ENCODE data around the gene SEMG2. TPM values are rescaled to one million over a fixed set of nuclear protein-coding genes. Genes with fewer than 3 reads are reported as not detected.

The SEMG2 gene
- total and polyA plus RNA-seq, 2 donors (not counting 1 experiment from before 2014, with no cell fraction given): not detected

DNA sequence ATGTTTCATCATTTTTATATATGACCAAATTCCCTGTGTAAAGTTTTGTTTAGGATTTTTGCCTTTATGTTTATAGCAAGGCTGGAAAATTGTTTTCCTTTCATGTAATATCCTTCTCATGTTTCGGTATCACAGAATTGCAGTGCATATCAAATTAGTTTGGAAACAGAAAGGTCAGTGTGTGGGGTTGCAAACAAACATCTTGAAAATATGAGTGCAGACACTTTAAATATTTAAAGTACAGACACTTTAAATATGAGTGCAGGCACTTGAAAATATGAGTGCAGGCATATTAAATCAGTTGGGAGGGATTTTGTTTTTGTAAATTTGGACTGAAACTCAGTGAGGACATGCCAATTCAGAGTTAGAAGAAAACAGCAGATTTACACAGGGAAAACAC, 26.7 kb downstream of the SEMG2 start:
- Histone ChIP-seq H4K20me1 (ENCODE audit: control insufficient read depth, insufficient read depth, low read length, poor library complexity, severe bottlenecking) (no peaks in the 10 kb centered on the region), H2AFZ (ENCODE audit: insufficient read depth, low read depth, low read length, poor library complexity, severe bottlenecking) (no peak overlapping the region), H3K4me2 (replicated peaks; ENCODE audit: low read depth, low read length, poor library complexity, severe bottlenecking) (no peak overlapping the region), H3K27ac (ENCODE audit: low read length in 2 of 2) (no peak overlapping the region), H3K36me3 (replicated peaks in 1 of 2; ENCODE audit: control extremely low read depth in 1 of 2, control insufficient read depth in 1 of 2, extremely low read depth in 1 of 2, insufficient read depth in 2 of 2, low read length in 1 of 2) (no peaks in the 10 kb centered on the region), H3K4me3 (ENCODE audit: control extremely low read depth in 1 of 5, extremely low read depth in 1 of 5, insufficient read depth in 1 of 5, low read depth in 2 of 5, low read length in 4 of 5) (no peak overlapping the region), H3K4me1 (ENCODE audit: control insufficient read depth in 2 of 2, insufficient read depth in 2 of 2, low read length in 2 of 2) (no peaks in the 10 kb centered on the region), H3K9ac (ENCODE audit: low read length) (no peak overlapping the region), H3K79me2 (ENCODE audit: control insufficient read depth, insufficient read depth, low read length) (no peaks in the 10 kb centered on the region), H3K9me3 (ENCODE audit: control extremely low read depth in 1 of 3, control insufficient read depth in 2 of 3, insufficient read depth in 1 of 3, low read length in 2 of 3) (no peaks in the 10 kb centered on the region), H3K27me3 (replicated peaks in 1 of 4; ENCODE audit: control extremely low read depth in 1 of 4, control insufficient read depth in 3 of 4, insufficient read depth in 4 of 4, low read length in 3 of 4) (peaks cover 0 to 40% (median 18%) of the 10 kb centered on the region in 4 experiments)
- CTCF ChIA-PET: no interaction called here
- no CpG with 5 or more reads among the region's 1 CpG for WGBS (ENCODE audit: insufficient coverage)
- Mint-ChIP-seq H3K9me3 (ENCODE audit: insufficient read depth) (no peaks in the 10 kb centered on the region), H3K4me3 (no peak overlapping the region), H3K27me3 (peaks cover 76% of the 10 kb centered on the region), H3K4me1 (no peaks in the 10 kb centered on the region), H3K27ac (no peak overlapping the region)
- intact Hi-C loops (cut with micrococcal nuclease): no loop called here
- TF ChIP-seq, protein P1, sequence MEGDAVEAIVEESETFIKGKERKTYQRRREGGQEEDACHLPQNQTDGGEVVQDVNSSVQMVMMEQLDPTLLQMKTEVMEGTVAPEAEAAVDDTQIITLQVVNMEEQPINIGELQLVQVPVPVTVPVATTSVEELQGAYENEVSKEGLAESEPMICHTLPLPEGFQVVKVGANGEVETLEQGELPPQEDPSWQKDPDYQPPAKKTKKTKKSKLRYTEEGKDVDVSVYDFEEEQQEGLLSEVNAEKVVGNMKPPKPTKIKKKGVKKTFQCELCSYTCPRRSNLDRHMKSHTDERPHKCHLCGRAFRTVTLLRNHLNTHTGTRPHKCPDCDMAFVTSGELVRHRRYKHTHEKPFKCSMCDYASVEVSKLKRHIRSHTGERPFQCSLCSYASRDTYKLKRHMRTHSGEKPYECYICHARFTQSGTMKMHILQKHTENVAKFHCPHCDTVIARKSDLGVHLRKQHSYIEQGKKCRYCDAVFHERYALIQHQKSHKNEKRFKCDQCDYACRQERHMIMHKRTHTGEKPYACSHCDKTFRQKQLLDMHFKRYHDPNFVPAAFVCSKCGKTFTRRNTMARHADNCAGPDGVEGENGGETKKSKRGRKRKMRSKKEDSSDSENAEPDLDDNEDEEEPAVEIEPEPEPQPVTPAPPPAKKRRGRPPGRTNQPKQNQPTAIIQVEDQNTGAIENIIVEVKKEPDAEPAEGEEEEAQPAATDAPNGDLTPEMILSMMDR (IDR thresholded peaks at IDR 0.05): no peak
- no peak for TF ChIP-seq EZH2 (IDR thresholded peaks at IDR 0.05; ENCODE audit: borderline replicate concordance, insufficient read depth, low read depth, low read length, poor library complexity, severe bottlenecking)
- ATAC-seq (ENCODE audit: low read depth) (no peak), DNase-seq (no peak)
- POLR2A ChIA-PET: no interaction called here

DNA sequence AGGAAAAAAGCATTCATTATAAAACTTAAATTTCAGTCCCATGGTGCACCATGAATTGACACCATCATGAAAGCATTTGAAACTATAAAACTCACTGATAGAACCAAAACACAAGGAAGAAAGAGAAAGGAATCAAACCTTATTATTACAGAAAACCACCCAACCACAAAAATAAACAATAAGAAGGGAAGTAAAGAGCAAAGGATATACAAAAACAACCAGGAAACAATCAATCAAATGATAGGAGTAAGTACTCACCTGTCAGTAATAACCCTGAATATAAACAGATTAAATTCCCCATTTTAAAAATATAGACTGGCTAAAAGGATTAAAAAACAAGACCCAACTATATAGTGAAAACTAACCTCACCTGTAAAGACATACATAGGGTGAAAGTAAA, 27.4 kb downstream of the SEMG2 start:
- no peak overlapping the region for H3K4me3 Mint-ChIP-seq
- Histone ChIP-seq H3K4me2 (replicated peaks; ENCODE audit: low read depth, low read length, poor library complexity, severe bottlenecking) (no peak overlapping the region), H3K4me1 (ENCODE audit: control insufficient read depth in 2 of 2, insufficient read depth in 2 of 2, low read length in 2 of 2) (no peaks in the 10 kb centered on the region), H3K27me3 (replicated peaks in 1 of 4; ENCODE audit: control extremely low read depth in 1 of 4, control insufficient read depth in 3 of 4, insufficient read depth in 4 of 4, low read length in 3 of 4) (peaks cover 0 to 40% (median 18%) of the 10 kb centered on the region in 4 experiments), H3K36me3 (replicated peaks in 1 of 2; ENCODE audit: control extremely low read depth in 1 of 2, control insufficient read depth in 1 of 2, extremely low read depth in 1 of 2, insufficient read depth in 2 of 2, low read length in 1 of 2) (no peaks in the 10 kb centered on the region), H2AFZ (ENCODE audit: insufficient read depth, low read depth, low read length, poor library complexity, severe bottlenecking) (no peak overlapping the region), H3K79me2 (ENCODE audit: control insufficient read depth, insufficient read depth, low read length) (no peaks in the 10 kb centered on the region), H3K9ac (ENCODE audit: low read length) (no peak overlapping the region), H3K4me3 (ENCODE audit: control extremely low read depth in 1 of 5, extremely low read depth in 1 of 5, insufficient read depth in 1 of 5, low read depth in 2 of 5, low read length in 4 of 5) (no peak overlapping the region), H3K27ac (ENCODE audit: low read length in 2 of 2) (no peak overlapping the region), H3K9me3 (ENCODE audit: control extremely low read depth in 1 of 3, control insufficient read depth in 2 of 3, insufficient read depth in 1 of 3, low read length in 2 of 3) (no peaks in the 10 kb centered on the region), H4K20me1 (ENCODE audit: control insufficient read depth, insufficient read depth, low read length, poor library complexity, severe bottlenecking) (no peaks in the 10 kb centered on the region)
- no peak for TF ChIP-seq EZH2 (IDR thresholded peaks at IDR 0.05; ENCODE audit: borderline replicate concordance, insufficient read depth, low read depth, low read length, poor library complexity, severe bottlenecking)
- TF ChIP-seq, protein P1 (IDR thresholded peaks at IDR 0.05): no peak
- DNase-seq (no peak), ATAC-seq (ENCODE audit: low read depth) (no peak)
- H3K9me3 Mint-ChIP-seq (ENCODE audit: insufficient read depth): no peaks in the 10 kb centered on the region
- no peaks in the 10 kb centered on the region for H3K4me1 Mint-ChIP-seq
- POLR2A ChIA-PET: no interaction called here
- intact Hi-C loops (cut with micrococcal nuclease): no loop called here
- no peak overlapping the region for H3K27ac Mint-ChIP-seq
- CTCF ChIA-PET: no interaction called here
- H3K27me3 Mint-ChIP-seq: peaks cover 75% of the 10 kb centered on the region

Data from B cell (primary cell).